GM21737 (cell line): ENCODE data around the gene HHAT.

Source experiments
- ATAC-seq: cut with Tn5 transposase; IDR thresholded peaks from one replicate; pipeline ENCODE4 v1.9.1; 2021; ENCODE audit warnings: mild to moderate bottlenecking, moderate library complexity; ENCODE audit not compliant: unreplicated experiment

HHAT gene

DNA sequence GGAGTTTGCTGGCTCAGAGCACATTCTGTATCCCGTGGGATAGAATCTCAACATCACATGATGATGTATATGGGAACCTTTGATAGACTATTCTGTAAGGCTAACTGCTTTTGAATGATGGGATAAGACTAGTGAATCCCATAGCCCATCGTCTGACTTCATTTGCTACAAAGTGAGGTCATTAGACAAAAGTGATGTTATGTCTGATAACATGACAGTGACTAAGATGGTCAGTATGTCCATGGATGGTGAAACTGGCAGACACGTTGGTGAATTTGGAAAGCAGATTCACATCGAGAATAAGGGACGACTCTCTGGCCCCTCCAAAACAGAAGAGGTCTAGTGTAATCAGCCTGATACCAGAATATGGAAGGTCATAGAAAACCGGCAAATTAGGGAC, 108.4 kb downstream of the HHAT start:
- ATAC-seq, result no peak

DNA sequence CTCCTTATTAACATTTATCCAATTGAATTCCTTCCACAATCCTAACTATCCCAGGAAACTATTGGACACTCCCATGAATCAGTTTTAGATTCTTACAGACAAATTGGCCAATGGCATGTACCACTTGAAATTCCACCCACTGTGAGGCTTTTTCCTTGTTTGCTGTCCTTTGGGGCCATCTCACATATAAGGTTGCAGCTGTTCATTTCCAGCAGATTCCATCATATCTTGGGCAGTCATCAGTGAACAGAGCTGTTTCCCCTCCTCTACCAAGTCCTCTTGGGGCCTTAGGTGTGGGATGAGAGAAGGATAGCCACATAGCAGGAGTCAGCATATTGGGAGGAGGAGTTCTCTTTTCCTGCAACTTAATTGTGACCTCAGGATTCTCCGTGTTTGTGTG, 109.1 kb downstream of the HHAT start:
- no peak for ATAC-seq

DNA sequence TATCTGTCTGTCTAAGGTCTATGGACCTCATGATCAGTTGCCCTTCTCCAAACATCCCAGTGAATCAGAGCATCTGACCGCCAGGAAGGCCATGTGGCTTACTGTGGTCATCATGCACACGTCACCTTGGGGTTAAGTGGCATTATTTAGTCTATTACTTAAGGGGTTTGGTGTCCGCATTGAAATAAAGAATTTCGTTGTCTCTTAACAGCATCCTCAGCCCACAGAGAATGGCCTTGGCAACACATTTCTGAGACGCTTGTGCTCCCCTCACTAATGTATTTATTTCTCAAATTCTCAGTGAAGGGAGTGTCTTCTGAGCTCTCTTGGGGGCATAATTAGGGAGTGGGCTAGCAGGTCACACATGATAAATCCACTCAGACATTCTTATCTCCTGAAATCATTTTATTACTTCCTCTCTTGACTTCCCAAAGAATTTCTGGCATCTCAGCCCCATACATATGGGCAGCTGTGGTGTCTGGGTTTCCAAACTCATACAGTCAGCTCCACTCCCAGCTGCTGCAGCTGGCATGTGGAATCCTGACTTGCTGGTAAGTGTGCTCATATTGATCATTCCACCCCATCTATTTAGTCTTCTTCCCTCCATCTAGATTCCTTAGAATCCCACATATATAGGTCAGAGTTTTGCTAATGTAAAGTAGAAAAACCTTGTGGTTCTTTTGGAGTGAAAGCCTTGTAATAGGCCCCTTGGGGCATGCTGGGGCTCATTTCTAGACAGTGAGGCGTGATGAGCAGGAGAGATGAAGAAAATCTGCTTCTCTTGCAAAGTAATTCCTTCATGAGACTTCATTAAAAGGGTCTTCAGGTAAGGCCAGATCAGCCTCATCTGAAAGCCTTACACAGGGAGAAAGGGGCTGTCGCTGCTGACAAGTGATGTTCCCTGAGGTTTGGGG, 110.5 kb downstream of the HHAT start:
- no peak for ATAC-seq

DNA sequence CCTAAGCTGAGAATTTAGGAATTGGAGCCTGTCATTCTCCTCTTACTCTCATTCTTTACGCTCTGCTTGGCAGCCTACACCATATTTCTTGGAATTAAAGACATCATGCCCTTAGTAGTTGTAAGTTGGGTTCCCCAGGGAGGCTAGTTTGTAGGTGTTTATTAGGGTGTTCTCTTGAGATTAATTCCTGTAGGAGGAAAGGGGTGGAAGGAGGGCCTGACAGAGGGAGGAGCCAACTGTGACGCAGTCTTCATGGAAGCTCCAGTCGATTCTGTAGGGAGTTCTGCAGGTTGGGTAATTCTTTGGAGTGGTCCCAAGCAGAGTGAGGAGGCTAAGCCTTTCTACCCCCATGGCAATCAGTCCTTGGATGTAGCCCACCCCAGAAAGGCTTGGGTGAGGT, 111.4 kb downstream of the HHAT start:
- no peak for ATAC-seq

DNA sequence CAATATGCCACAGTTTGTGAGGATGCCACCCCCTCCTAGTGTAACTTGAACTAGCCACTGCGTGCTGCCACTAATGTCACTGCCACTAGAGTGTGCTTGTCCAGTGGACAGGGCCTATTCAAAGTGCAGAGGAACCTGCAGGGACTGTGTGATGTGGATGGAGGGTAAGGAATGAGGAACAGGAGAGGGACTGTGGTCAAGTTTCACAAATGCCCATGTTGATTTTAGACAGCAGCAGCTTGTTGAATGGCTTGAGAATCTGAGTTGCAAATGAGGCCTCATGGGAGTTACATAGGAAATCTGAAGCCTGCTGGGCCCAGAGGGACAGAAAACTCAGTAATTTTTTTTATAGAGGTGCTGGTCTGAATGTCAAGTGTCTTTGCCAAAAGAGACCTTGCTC, 112.3 kb downstream of the HHAT start:
- ATAC-seq, result no peak

DNA sequence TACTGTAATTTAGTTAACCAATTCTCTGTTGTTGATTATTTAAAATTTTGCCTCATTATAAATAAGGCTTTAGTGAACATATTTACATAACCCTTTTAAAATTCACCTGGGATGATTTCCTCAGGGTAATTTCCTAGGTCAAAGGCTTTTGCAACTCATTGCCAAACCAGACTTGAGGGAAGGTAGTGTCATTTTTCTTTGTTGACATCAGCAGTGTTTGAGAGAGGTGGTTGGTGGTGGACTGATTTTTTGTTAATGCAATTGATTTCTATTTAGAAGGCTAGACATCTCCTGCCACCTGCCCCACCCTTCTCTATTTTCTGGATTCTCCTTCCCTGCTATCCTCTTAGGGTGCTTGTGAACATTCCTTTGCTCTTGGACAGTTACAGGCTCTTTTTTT, 116.8 kb downstream of the HHAT start:
- no peak for ATAC-seq

DNA sequence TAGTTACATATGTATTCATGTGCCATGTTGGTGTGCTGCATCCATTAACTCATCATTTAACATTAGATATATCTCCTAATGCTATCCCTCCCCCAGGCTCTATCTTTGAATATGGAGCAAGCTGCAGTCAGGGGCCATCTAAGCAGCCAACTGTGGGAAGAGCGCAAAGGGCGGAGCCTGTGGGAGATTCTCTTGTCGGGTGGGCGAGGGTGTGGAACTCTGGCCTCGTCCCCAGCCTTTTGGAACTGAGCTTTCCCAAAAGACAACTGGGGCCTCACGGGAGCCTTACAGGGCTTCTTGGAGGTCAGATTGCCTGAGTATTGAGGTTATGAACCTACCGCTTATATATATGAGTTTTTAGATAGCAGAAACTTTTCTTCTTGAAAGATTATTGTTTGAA, 117.2 kb downstream of the HHAT start:
- no peak for ATAC-seq

DNA sequence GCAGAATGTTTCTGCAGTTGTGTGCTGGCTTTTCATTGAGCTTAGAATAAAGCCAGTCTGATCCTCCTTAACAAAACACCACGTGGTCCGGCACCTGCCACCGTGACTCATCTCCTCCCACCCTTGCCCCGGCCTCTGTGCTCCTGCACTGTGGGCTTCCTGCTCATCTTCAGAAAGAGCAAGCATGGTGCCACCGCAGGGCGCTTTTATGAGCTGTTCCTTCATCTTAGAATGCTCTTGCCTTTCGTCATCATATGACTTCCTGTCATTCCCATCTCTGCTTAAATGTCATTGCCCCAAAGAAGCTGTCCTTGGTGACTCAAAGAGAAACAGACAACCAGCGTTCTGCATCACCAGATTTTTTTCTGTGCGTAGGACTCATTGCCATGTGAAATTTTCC, 117.8 kb downstream of the HHAT start:
- no peak for ATAC-seq

DNA sequence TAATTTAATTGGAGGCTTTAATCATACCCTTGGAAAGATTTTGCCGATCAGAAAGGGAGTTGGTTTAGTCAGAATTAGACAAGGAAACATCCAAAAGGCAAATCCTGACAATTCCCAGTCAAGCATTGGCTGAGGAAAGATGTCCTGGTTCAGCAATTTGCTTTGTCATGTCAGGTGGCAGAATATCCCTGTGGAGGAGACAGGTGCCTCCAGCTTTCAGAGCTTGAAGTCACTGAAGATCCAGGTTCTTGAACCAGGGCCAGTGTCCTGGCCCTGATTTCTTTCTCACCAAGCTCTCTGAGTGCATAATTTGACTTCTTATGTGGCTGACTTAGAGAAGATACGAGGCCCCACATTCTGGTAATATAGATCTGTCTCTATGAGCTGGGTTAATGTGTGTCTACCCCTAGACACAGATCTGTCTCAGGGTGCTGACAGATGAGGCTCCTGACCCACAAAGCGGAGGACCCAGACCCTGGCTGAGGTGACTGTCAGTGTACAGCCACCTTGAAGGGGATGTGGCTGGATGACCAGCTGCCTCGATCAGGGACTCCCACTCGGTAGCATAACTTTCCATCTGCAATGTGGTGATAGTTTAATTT, 118.9 kb downstream of the HHAT start:
- no peak for ATAC-seq

DNA sequence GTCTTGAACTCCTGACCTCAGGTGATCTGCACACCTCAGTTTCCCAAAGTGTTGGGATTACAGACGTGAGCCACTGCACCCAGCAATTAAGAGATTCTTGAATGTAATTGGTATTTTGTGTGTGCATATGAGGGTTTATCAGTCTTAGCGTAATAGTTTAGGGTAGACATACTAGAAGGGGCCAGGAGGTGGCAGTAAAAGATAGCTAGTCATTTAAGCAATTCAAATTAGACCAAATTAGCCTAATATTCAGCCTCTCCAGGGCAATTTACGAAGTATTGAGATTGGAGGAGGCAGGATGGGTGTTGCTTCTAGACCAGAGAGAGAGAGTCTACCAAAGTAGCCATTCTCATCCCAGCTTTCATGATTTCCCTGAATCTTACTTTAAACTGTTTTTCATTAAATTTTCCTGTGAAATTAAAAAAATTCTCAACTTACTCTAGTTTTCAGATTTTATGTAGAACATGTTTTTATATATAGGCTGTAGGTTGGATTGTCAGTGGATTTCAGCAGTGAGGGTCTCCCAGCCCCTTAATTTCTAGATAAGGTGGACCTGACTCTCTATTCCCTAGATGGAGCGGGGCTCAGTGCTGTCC, 119.7 kb downstream of the HHAT start:
- ATAC-seq, result no peak

DNA sequence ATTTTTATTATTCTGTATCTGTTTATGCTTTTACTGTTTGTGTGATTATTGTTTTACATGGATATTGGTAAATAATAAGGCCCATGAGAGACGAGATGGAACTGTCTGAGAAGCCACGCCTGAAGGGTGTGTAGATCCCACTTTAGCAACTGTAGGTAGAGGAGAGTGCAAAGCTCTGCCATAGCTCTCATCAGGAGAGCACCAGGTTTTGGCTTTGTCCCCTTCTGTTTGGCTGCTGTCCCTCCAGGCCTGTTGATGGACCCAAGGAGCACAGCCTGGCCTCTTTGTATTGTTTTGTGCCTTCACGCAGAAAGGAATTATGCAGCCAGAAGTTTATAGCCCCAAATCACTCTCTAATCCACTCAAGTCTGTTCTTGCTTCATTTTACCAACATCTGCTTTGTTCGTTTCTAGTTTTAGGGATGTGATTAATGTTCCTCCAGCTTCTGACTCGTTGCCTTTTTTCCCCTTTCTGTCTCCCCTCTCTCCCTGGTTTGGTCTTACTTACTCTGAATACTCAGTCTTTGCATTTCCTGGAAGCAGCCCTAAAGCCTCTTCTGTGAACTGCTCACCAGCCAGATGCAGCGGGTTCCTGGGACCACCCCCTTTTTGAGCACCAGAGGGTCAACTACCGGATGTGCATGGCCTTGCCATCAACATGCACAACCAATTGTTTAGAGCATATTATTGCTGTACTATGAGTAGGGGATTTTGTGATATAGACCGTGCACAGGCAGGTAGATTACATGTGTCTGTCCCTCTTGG, 127.3 kb downstream of the HHAT start:
- ATAC-seq, result no peak

DNA sequence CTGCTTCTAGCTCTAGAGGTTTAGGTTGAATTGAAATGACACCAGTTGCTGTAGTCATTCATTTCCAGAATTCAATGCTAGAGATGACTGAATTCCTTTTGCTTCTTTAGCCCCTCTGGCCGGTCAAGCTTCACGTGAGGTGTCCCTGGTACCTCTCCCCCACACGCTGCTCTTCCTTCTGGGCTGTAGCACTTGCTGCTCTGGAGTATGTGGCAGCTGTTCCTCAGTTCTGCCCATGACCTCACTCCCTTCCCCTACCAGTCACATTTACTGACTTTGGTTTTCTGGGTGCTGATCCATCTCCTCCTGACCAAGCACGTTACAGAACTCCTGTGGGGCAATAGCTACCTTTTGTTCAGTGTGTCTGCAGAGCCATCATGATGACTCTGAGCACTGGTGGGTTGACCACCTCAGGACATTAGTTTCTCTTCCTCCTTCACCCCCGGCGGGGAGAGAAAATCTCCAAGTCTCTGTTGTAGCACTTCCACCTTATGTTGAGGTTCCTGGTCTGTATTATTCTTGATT, 128.1 kb downstream of the HHAT start:
- ATAC-seq, result no peak

DNA sequence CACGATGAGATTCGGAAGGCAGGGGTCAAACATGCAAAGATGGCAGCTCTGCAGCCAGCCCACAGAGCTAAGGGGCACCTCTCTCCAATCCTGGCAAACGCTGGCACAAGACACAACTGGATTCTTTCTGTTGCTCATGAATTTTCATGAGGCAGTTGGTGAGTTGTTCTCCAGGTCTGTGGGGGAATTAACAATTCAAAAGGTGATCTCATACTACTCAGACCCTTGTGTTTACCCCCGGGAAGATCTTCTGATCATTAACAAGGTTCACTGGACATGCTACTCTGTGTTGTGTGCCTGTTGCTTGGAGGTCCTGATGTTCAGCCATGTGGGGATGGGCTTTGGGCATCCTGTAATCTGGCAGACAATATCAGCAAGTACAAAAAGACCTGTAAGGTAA, 128.9 kb downstream of the HHAT start:
- ATAC-seq, result no peak

DNA sequence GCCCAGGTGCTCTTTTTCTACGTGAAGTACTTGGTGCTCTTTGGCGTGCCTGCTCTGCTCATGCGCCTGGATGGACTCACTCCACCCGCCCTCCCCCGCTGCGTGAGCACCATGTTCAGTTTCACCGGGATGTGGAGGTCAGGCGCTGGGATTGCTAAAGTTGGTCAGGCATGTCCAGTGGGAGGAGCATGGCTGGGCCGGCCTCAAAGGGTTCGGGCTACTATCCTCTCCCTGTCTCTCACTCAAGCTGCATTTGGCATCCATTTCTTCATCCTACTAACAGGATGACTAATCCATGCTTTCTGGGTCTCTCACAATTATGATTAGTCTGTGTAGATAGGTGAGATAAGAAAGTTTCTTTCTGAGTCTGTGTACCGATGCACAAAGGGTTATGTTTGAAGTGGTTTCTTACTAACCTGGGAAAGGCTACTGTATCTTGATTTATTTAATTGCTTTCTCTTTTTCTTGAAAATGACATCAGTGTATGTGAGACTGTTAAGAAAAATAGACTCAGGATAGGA, 135.9 kb downstream of the HHAT start:
- no peak for ATAC-seq

DNA sequence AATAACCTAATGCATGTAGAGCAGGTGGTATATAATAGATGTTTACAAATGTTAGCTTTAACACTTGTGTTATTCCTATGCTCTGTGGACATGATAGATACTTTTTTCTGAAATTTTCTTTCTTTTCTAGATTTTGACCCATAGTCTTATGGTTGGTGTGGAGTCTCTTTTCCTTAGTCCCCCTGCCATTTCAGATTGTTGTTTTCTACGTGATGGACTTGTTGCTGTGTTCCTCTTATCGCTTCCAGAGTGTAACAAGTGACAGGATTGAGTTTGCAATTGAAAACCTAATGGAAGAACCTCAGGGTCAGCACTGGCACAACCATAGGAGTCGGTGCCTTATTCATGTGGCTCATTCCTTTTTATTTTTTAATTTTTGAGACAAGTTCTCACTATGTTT, 136.4 kb downstream of the HHAT start:
- no peak for ATAC-seq

DNA sequence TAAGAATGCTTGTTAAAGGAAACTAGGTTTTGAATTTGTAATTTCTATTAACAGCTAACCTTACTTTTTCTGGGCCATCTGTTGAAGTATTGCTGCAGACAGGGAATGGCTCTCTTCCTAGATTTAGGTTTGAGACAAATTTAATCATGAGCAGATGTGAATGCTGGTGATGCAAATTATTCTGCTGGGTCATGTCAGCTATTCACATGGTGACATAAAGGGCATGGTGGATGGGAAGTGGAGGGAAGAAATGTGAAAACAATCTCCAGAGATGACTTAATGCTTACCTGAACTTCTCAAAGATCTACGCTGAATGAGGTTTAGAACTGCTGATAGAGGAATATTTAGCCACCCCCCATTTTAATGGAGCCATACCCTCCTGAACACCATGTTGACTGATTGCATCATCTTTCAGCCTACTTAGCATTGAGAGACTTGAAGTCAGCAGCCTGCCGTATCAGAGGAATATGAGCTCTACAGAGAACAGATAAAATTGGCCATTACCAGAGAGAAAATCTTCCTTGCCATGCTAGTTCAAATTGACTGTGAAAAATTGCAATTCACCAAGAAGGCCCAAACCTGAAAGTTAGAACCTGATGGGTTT, 138.8 kb downstream of the HHAT start:
- ATAC-seq, result no peak

DNA sequence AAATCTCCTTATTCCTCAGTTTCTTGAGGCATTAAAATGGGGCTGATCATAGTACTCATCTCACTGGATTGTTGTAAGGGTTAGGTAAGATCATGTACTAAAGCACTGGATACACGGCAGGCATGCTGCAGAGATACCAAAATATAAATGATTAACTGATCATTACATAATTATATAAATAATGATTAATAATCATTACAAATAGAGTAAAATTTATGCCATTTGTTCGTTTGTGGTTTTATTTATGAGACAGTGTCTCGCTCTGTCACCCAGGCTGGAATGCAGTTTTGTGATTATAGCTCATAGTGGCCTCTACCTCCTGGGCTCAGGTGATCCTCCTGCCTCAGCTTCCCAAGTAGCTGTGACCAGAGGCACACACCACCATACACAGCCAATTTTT, 140.7 kb downstream of the HHAT start:
- no peak for ATAC-seq

DNA sequence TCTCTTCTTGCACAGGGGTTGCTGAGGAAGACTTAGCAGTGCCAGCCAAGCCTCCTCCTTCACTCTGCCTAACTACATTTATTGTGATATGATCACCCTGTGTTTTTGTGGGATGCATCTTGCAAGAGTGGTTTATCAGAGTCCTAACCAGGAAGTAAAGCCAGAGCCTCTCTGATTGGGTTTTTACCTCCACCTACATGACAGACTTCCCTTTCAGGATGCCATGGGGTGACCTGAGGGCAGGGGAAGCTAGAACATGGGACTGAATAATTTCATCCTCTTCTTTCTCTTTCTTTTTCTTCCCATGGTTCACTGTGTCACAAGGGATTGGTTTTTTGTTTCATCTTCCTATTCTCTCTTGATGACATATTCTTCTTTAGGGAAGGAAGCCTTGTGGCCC, 146.6 kb downstream of the HHAT start:
- no peak for ATAC-seq

DNA sequence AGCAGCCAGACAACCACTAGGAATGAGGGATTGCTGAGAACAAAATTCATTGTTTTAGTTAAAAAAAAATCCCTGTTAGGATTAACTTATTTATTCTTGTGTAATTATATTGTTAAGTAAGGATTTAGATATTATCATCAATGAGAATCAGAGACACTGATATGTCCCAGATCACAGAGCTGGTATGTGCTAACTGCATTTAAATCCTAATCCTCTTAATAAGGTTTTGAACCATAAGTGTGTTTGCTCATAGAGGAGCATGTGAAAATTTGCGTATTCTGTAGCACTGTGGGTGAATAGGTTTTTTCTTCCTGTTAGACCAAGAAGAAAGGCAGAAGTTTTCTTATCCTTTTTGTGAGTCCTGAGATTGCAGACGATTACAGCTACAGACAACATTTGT, 147.1 kb downstream of the HHAT start:
- no peak for ATAC-seq

DNA sequence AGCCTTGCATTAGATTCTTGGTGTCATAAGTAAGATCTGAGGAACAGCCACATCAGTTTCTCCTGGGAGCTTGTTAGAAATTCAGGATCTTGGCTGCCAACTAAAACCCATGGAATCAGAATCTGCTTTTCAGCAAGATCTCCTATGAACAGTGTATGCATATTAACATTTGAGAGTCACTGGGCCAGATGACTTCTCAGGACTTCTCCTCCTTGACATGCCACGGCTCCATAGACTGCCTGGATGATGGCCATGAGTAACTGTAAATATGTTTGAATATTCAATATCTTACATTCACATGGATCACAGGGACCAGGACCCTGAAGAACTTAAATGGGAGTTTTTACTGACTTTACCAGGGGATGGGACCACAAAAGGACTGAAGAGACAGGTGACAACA, 148.0 kb downstream of the HHAT start:
- no peak for ATAC-seq
